GM13977 (cell line): ENCODE measurements around the gene CCDC192.

Source experiments
- DNase-seq: peaks from one replicate; pipeline ENCODE4 v3.0.0; 2012; ENCODE audit warnings: low spot score
- in situ Hi-C: fragments of 300-500 bp; cut with MboI; formaldehyde crosslinking; loops from one replicate; pipeline ENCODE4 v1.12.0; 2022; ENCODE audit warnings: low sequenced_read_pairs, low pct_unique_long_range_greater_than_20kb, mixed read lengths, inconsistent platforms; ENCODE audit not compliant: unreplicated experiment
- TF ChIP-seq, protein P1 (sequence below): IDR thresholded peaks from 2 replicates; pipeline ENCODE4 v1.5.1; 2012; ENCODE audit warnings: mild to moderate bottlenecking, control low read depth; ENCODE audit not compliant: insufficient read depth; ENCODE audit errors: extremely low read depth, missing control alignments

The CCDC192 gene

DNA sequence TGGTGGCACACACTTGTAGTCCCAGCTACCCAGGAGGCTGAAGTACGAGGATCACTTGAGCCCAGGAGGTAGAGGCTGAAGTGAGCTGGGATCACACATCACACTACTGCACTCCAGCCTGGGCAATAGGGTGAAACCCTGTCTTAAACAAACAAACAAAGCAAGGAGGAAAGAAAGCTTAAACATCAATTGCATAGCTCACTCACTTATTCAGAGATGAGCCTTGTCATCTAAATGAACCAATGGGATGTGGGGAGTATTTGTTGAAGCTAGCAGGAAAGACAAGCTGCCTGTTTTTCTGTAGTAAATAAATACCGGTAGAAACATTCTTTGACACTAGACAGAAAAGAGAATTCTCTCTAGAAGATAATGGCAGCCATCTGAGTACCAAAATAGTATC lies 219.4 kb downstream of the CCDC192 start:
- no peak for DNase-seq
- in situ Hi-C loops, result loop anchor here (25.0 kb wide), 1 partner anchor 265 kb away; no protein-coding TSS in a partner anchor
- TF ChIP-seq, protein P1, sequence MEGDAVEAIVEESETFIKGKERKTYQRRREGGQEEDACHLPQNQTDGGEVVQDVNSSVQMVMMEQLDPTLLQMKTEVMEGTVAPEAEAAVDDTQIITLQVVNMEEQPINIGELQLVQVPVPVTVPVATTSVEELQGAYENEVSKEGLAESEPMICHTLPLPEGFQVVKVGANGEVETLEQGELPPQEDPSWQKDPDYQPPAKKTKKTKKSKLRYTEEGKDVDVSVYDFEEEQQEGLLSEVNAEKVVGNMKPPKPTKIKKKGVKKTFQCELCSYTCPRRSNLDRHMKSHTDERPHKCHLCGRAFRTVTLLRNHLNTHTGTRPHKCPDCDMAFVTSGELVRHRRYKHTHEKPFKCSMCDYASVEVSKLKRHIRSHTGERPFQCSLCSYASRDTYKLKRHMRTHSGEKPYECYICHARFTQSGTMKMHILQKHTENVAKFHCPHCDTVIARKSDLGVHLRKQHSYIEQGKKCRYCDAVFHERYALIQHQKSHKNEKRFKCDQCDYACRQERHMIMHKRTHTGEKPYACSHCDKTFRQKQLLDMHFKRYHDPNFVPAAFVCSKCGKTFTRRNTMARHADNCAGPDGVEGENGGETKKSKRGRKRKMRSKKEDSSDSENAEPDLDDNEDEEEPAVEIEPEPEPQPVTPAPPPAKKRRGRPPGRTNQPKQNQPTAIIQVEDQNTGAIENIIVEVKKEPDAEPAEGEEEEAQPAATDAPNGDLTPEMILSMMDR, result no peak

DNA sequence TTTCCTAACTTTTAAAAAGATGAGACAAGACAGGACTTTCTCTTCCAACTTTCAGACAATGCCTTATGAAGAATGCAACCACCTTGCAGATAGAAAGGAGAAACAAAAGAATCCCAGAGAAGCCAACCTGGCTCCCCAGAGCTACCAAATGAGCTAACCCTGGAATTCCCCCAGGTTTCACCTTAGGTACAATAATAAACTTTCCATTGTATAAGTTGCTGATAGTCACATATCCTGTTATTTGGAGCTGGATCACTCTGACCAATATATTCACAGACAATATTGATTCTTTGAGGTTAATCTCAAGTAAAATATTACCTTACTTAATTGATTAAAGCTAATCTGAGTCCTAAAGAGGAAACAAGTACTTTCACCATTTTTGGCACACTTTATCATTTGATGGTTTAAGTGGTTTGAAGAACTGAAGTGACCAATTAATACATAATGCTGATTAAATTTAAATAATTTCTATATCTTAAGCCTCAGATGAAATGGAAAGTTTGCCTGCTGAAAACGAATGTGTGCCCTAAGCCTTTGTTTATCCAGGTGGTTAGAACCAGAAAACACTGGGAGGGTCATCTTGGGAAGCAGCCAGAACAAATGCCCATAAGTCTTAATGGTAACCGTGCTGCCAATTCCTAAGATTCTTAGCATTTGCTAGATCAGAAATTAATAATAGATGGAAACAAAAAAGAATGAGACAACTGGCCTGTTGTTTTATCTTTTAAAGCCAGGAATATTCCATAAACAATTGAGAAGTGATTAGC lies 220.8 kb downstream of the CCDC192 start:
- in situ Hi-C loops, result loop anchor here (25.0 kb wide), 1 partner anchor 263 kb away; no protein-coding TSS in a partner anchor
- no peak for DNase-seq
- TF ChIP-seq, protein P1, result no peak

DNA sequence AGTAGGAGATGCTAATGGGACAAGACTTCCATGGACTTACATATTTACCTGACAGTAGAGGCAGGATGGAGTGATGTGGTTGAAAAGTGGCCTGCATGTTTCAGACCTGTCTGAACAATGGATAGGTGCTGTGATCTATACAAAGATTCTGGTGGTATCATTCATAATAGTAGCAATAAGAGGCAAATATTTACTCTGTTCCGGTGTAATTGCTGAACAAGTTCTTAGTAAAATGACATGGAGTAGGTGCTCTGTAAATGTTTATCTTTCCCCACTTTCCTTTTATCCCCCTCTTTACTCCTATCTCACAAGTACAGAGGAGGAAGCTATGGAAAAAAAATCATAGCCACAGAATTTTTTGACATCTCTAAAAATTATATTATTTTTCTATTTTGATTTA lies 221.4 kb downstream of the CCDC192 start:
- in situ Hi-C loops, result loop anchor here (25.0 kb wide), 1 partner anchor 263 kb away; no protein-coding TSS in a partner anchor
- TF ChIP-seq, protein P1, result no peak
- no peak for DNase-seq

DNA sequence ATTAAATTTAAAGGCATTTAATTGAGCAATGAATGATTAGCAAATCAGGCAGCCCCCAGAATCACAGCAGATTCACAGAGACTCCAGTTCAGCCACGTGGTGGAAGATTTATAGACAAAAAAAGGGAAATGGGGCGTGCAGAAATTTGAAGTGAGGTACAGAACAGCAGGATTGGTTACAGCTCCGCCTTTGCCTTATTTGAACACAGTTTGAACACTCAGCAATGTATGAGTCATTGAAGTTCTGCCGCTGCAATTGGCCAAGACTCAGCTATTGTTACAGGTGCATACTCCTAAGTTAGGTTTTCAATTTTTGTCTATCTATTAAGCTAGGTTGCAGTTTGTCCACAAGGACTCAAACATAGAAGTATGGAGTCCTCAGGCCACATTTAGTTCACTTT lies 222.7 kb downstream of the CCDC192 start:
- in situ Hi-C loops, result no loop called here
- TF ChIP-seq, protein P1, result no peak
- DNase-seq, result no peak

DNA sequence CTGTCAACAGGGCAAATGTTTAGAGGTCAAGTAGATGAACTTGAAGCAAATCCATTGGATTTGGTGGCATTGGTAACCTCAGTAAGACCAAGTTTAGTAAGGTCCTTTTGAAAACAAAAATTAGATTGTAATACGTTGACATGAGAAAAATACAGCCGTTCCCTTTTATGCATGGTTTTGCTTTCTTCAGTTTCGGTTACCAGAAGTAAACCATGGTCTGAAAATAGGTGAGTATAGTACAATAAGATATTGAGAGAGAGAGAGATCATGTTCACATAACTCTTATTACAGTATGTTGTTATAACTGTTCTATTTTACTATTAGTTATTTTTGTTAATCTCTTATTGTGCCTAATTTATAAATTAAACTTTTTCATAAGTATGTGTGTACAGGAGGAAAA lies 223.8 kb downstream of the CCDC192 start:
- in situ Hi-C loops, result no loop called here
- TF ChIP-seq, protein P1, result no peak

DNA sequence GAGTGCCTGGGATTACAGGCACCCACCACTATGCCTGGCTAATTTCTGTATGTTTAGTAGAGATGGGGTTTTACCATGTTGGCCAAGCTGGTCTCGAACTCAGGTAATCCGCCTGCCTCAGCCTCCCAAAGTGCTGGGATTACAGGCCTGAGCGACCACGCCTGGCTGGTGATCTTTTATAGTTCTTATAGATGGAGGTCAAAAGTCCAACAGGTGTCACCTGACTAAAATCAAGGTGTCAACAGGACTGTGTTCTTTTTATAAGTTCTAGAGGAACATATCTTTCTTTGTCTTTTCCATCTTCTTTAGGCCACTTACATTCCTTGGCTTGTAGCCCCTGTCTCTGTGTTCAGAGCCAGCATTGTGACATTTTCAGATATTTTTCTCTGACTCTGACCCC lies 224.9 kb downstream of the CCDC192 start:
- TF ChIP-seq, protein P1, result no peak
- DNase-seq, result no peak
- in situ Hi-C loops, result no loop called here

More for the DNA sequence above, 223.8 kb downstream of the CCDC192 start:
- DNase-seq, result no peak
